GM23338 (cell line): ENCODE results near the gene MUTYH. TPM values are rescaled to one million over a fixed set of nuclear protein-coding genes. Genes with fewer than 3 reads are reported as not detected.

Experiments
- ATAC-seq: fragments of 200-7000 bp; cut with Tn5 transposase; 3 replicates; pipeline ENCODE4 v1.9.1; 2020
- DNase-seq: peaks from one replicate; pipeline ENCODE4 v3.0.0-alpha.2; 2015; ENCODE audit warnings: low spot score
- H2AFZ ChIP-seq: fragments of 200-600 bp; sonication (generic); 2 replicates; pipeline ENCODE4 v1.8.0; 2016; ENCODE audit warnings: antibody characterized with exemption, mild to moderate bottlenecking, moderate library complexity
- H3F3A ChIP-seq: fragments of 200-600 bp; sonication (generic); replicated peaks from 2 replicates; pipeline ENCODE4 v1.8.0; 2017; ENCODE audit warnings: antibody characterized with exemption, mixed run types, low read depth
- H3K27ac ChIP-seq: fragments of 200-600 bp; sonication (generic); 2 replicates; pipeline ENCODE4 v1.6.1; 2016; ENCODE audit warnings: low read depth
- H3K27me3 ChIP-seq: fragments of 200-600 bp; sonication (generic); 2 replicates; pipeline ENCODE4 v1.8.0; 2016; ENCODE audit warnings: mild to moderate bottlenecking, mixed run types, moderate library complexity; ENCODE audit not compliant: insufficient read depth
- H3K36me3 ChIP-seq: fragments of 200-600 bp; sonication (generic); 2 replicates; pipeline ENCODE4 v1.8.0; 2016; ENCODE audit warnings: mild to moderate bottlenecking; ENCODE audit not compliant: insufficient read depth
- H3K4me1 ChIP-seq: fragments of 200-600 bp; sonication (generic); 2 replicates; pipeline ENCODE4 v1.8.0; 2016; ENCODE audit warnings: mild to moderate bottlenecking, moderate library complexity; ENCODE audit not compliant: insufficient read depth
- H3K4me2 ChIP-seq: fragments of 200-600 bp; sonication (generic); 2 replicates; pipeline ENCODE4 v1.7.1; 2017; ENCODE audit warnings: mixed run types
- H3K4me3 ChIP-seq: fragments of 200-600 bp; sonication (generic); 2 replicates; pipeline ENCODE4 v1.6.1; 2016; ENCODE audit warnings: mixed run types
- H3K79me2 ChIP-seq: fragments of 200-600 bp; sonication (generic); replicated peaks from 2 replicates; pipeline ENCODE4 v1.8.0; 2017; ENCODE audit warnings: mild to moderate bottlenecking; ENCODE audit not compliant: insufficient read depth
- H3K9me2 ChIP-seq: fragments of 200-600 bp; sonication (generic); 2 replicates; pipeline ENCODE4 v1.8.0; 2017; ENCODE audit not compliant: insufficient read depth
- H4K20me1 ChIP-seq: fragments of 200-600 bp; sonication (generic); replicated peaks from 2 replicates; pipeline ENCODE4 v1.8.0; 2017; ENCODE audit warnings: mild to moderate bottlenecking; ENCODE audit not compliant: insufficient read depth
- H3K27ac Mint-ChIP-seq: 2 replicates; pipeline ENCODE4 v1.8.0; 2020; ENCODE audit warnings: inconsistent platforms, mild to moderate bottlenecking, moderate library complexity, mixed read lengths
- H3K27me3 Mint-ChIP-seq: 3 replicates; pipeline ENCODE4 v1.8.0; 2022; ENCODE audit warnings: low read depth, mild to moderate bottlenecking, moderate library complexity, mixed read lengths, inconsistent platforms; ENCODE audit not compliant: insufficient read depth, poor library complexity
- H3K36me3 Mint-ChIP-seq: 3 replicates; pipeline ENCODE4 v1.8.0; 2021; ENCODE audit warnings: low read depth, mild to moderate bottlenecking, inconsistent platforms, moderate library complexity, mixed read lengths
- H3K4me1 Mint-ChIP-seq: 3 replicates; pipeline ENCODE4 v1.8.0; 2020; ENCODE audit warnings: mild to moderate bottlenecking, inconsistent platforms, mixed read lengths
- H3K4me3 Mint-ChIP-seq: 3 replicates; pipeline ENCODE4 v1.8.0; 2021; ENCODE audit warnings: moderate library complexity, mild to moderate bottlenecking, inconsistent platforms, mixed read lengths
- H3K9me3 Mint-ChIP-seq: 3 replicates; pipeline ENCODE4 v1.8.0; 2020; ENCODE audit warnings: moderate library complexity, mild to moderate bottlenecking, inconsistent platforms, mixed read lengths
- CREB1 ChIP-seq: fragments of 250-450 bp; sonication (Bioruptor Pico); IDR thresholded peaks from 2 replicates; pipeline ENCODE4 v1.5.0; 2020; ENCODE audit warnings: low read depth, mild to moderate bottlenecking, moderate library complexity
- CTCF ChIP-seq, 2 experiments: fragments of 200-600 bp in 1 of 2; sonication (generic) in 1 of 2; conservative IDR thresholded peaks; 2 replicates each; pipeline versions ENCODE4 v1.5.1 to v1.6.1; 2016 to 2017; ENCODE audit warnings: antibody characterized with exemption in 2 of 2, low read depth in 2 of 2, mild to moderate bottlenecking in 2 of 2, moderate library complexity in 1 of 2
- ETS1 ChIP-seq: IDR thresholded peaks from 2 replicates; pipeline ENCODE4 v1.6.1; 2016; ENCODE audit warnings: antibody characterized with exemption
- EZH2 ChIP-seq: fragments of 200-600 bp; sonication (generic); IDR thresholded peaks from one replicate; pipeline ENCODE4 v1.8.0; 2017; ENCODE audit warnings: antibody characterized with exemption, mild to moderate bottlenecking, low read depth; ENCODE audit not compliant: unreplicated experiment
- EZH2phosphoT487 ChIP-seq: fragments of 200-600 bp; sonication (generic); IDR thresholded peaks from one replicate; pipeline ENCODE4 v1.8.1; 2018; ENCODE audit warnings: antibody characterized with exemption; ENCODE audit not compliant: unreplicated experiment
- JUNB ChIP-seq: IDR thresholded peaks from one replicate; pipeline ENCODE4 v1.6.1; 2016; ENCODE audit warnings: antibody characterized with exemption; ENCODE audit not compliant: unreplicated experiment
- NANOG ChIP-seq: IDR thresholded peaks from 2 replicates; pipeline ENCODE4 v1.6.1; 2016; ENCODE audit warnings: antibody characterized with exemption, borderline replicate concordance
- POLR2AphosphoS5 ChIP-seq: IDR thresholded peaks from 2 replicates; pipeline ENCODE4 v1.6.1; 2016; ENCODE audit warnings: antibody characterized with exemption, low read depth
- ZNF114 ChIP-seq: fragments of 250-450 bp; sonication (Bioruptor Pico); IDR thresholded peaks from 2 replicates; pipeline ENCODE4 v1.5.0; 2020; ENCODE audit warnings: mild to moderate bottlenecking, moderate library complexity
- ZNF331 ChIP-seq: fragments of 250-450 bp; sonication (Bioruptor Pico); IDR thresholded peaks from 2 replicates; pipeline ENCODE4 v1.5.0; 2020; ENCODE audit warnings: low read depth, mild to moderate bottlenecking, moderate library complexity
- polyA plus RNA-seq: library from polyadenylated mRNA; unstranded; fragments of >200 nt; fragmentation: Nextera tagmentation; extraction: Ambion mirVana; gene quantifications from 2 replicates; pipeline ENCODE4 v1.2.1, GENCODE V29; 2016
- total RNA-seq: library from RNA; depleted of rRNA; stranded (reverse); fragments of >200 nt; shearing (Covaris generic); gene quantifications from 2 replicates; pipeline ENCODE4 v1.2.3, GENCODE V29; 2014
- TF ChIP-seq, protein P1 (sequence below): IDR thresholded peaks from one replicate; pipeline ENCODE4 v1.6.1; 2018; ENCODE audit warnings: antibody characterized with exemption; ENCODE audit not compliant: unreplicated experiment

The MUTYH gene
- total and polyA plus RNA-seq, 2 experiments from 2014 or later: 47.9 to 67.4 TPM

DNA sequence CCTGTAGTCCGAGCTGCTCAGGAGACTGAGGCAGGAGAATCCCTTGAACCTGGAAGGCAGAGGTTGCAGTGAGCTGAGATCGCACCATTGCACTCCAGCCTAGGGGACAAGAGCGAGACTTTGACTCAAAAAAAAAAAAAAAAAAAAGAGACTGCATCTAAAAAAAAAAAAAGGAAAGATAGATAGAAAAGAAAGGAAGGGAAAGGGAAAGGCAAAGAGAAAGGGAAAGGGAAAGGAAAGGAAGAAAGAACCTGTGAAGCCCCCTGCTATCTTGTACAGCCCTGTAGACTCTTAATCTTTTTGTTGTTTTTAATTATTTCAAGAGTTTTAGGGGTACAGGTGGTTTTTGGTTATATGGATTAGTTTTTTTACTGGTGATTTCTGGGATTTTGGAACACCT, 46.0 kb upstream of the MUTYH start (continued):
- no peak for TF ChIP-seq CREB1 (CRISPR knock-in tag)
- TF ChIP-seq NANOG: no peak
- no peak for TF ChIP-seq ZNF114 (CRISPR knock-in tag)
- TF ChIP-seq JUNB: no peak
- TF ChIP-seq EZH2: no peak
- TF ChIP-seq, protein P1, sequence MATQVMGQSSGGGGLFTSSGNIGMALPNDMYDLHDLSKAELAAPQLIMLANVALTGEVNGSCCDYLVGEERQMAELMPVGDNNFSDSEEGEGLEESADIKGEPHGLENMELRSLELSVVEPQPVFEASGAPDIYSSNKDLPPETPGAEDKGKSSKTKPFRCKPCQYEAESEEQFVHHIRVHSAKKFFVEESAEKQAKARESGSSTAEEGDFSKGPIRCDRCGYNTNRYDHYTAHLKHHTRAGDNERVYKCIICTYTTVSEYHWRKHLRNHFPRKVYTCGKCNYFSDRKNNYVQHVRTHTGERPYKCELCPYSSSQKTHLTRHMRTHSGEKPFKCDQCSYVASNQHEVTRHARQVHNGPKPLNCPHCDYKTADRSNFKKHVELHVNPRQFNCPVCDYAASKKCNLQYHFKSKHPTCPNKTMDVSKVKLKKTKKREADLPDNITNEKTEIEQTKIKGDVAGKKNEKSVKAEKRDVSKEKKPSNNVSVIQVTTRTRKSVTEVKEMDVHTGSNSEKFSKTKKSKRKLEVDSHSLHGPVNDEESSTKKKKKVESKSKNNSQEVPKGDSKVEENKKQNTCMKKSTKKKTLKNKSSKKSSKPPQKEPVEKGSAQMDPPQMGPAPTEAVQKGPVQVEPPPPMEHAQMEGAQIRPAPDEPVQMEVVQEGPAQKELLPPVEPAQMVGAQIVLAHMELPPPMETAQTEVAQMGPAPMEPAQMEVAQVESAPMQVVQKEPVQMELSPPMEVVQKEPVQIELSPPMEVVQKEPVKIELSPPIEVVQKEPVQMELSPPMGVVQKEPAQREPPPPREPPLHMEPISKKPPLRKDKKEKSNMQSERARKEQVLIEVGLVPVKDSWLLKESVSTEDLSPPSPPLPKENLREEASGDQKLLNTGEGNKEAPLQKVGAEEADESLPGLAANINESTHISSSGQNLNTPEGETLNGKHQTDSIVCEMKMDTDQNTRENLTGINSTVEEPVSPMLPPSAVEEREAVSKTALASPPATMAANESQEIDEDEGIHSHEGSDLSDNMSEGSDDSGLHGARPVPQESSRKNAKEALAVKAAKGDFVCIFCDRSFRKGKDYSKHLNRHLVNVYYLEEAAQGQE: no peak

GRCh38 chr1:45385302-45385701, 45.1 kb upstream of the MUTYH start:
- Histone ChIP-seq H3K36me3 (no peaks in the 10 kb centered on the region), H2AFZ (no peak overlapping the region), H3F3A (no peaks in the 10 kb centered on the region), H3K4me2 (no peak overlapping the region), H3K27me3 (no peaks in the 10 kb centered on the region), H3K9me2 (no peaks in the 10 kb centered on the region), H3K27ac (no peak overlapping the region), H4K20me1 (no peaks in the 10 kb centered on the region; the same call in 1 of the 2 replicates), H3K4me3 (no peak overlapping the region), H3K79me2 (no peaks in the 10 kb centered on the region), H3K4me1 (no peaks in the 10 kb centered on the region)
- Mint-ChIP-seq H3K27me3 (no peaks in the 10 kb centered on the region), H3K4me3 (no peak overlapping the region), H3K9me3 (no peaks in the 10 kb centered on the region), H3K36me3 (no peaks in the 10 kb centered on the region), H3K27ac (no peak overlapping the region), H3K4me1 (no peaks in the 10 kb centered on the region)
- DNase-seq: no peak
- ATAC-seq: no peak
- TF ChIP-seq ETS1 (no peak), POLR2AphosphoS5 (no peak), EZH2phosphoT487 (no peak), JUNB (no peak), CTCF (conservative IDR thresholded peaks at IDR 0.05; ENCODE audit: low read depth in 2 of 2) (no peak), ZNF331 (CRISPR knock-in tag) (no peak), CREB1 (CRISPR knock-in tag) (no peak)
- TF ChIP-seq, protein P1: no peak
